Adrenal gland (tissue), 12 donors: ENCODE measurements around the gene DNAH8. TPM values are rescaled to one million over a fixed set of nuclear protein-coding genes. Genes with fewer than 3 reads are reported as not detected.

Source experiments
- DNase-seq, 7 donors: peaks; one replicate each; pipeline ENCODE4 v3.0.0-alpha.2; 2019 to 2020
- H3K27ac ChIP-seq, 5 donors: fragments of 200-600 bp; sonication (generic) in 4 of 5; 1 replicate in 3 of 5; 2 replicates in 2 of 5; pipeline versions ENCODE4 v1.5.1 to v1.8.0; 2016 to 2020; ENCODE audit warnings: mild to moderate bottlenecking in 1 of 5
- H3K27me3 ChIP-seq: fragments of 200-600 bp; 2 replicates; pipeline ENCODE4 v1.8.0; 2021
- H3K36me3 ChIP-seq, 2 donors: fragments of 200-600 bp; replicated peaks in 1 of 2; 1 replicate in 1 of 2; 2 replicates in 1 of 2; pipeline versions ENCODE4 v1.5.1 to v1.8.0; 2018 to 2022
- H3K4me1 ChIP-seq, 2 donors: fragments of 200-600 bp; replicated peaks in 1 of 2; 1 replicate in 1 of 2; 2 replicates in 1 of 2; pipeline versions ENCODE4 v1.5.1 to v1.8.0; 2018 to 2021
- H3K4me3 ChIP-seq, 4 donors: fragments of 200-600 bp; sonication (generic) in 3 of 4; one replicate each; pipeline ENCODE4 v1.5.1; 2016 to 2018
- H3K9me3 ChIP-seq, 3 donors: fragments of 200-600 bp; sonication (generic) in 1 of 3; replicated peaks in 1 of 3; 1 replicate in 2 of 3; 2 replicates in 1 of 3; pipeline versions ENCODE4 v1.5.1 to v1.8.0; 2016 to 2021
- CTCF ChIP-seq, 6 experiments: fragments of 450-650 bp in 4 of 6; fragments of 200-600 bp in 2 of 6; sonication (generic) in 1 of 6; IDR thresholded peaks; 1 replicate in 5 of 6; 2 replicates in 1 of 6; pipeline versions ENCODE4 v1.5.1 to v1.8.0; 2016 to 2021; ENCODE audit warnings: antibody characterized with exemption in 6 of 6, mild to moderate bottlenecking in 2 of 6, moderate library complexity in 1 of 6
- POLR2A ChIP-seq, 2 donors: fragments of 450-650 bp; IDR thresholded peaks; one replicate each; pipeline ENCODE4 v1.6.1; 2017; ENCODE audit warnings: antibody characterized with exemption in 2 of 2, mild to moderate bottlenecking in 2 of 2, moderate library complexity in 1 of 2
- WGBS, 4 donors: extraction: QIAGEN DNeasy Blood & Tissue Kit in 2 of 4; methylation state at CpG; one replicate each; pipeline versions ENCODE4 v1.1.5 to v1.1.7; 2013 to 2017; 5-methylcytosine and 5-hydroxymethylcytosine counted together
- intact Hi-C, 2 donors: fragments of 100-400 bp; cut with DNase I; formaldehyde crosslinking; loops; one replicate each; pipeline versions ENCODE4 v1.14.1 to v1.15.0; 2022 to 2023
- polyA plus RNA-seq, 3 donors: library from polyadenylated mRNA; stranded (reverse); fragments of 200-250 nt in 2 of 3; fragments of 350-450 nt in 1 of 3; fragmentation: Illumina TruSeq in 1 of 3; extraction: RNeasy Lipid Tissue Mini Kit (QIAGEN cat#74804) in 1 of 3; gene quantifications; one replicate each; pipeline ENCODE4 v1.2.3, GENCODE V29; 2013 to 2014
- total RNA-seq, 9 donors: library from RNA; depleted of rRNA in 4 of 9; stranded (reverse); fragments of >200 nt in 4 of 9; fragments of 120-200 nt in 1 of 9; fragmentation: NEBNext Ultra II Directional in 1 of 9; extraction: Animal tissue kit (Norgen Biotek cat#: 25700) in 1 of 9; gene quantifications; one replicate each; pipeline versions ENCODE4 v1.1.0 to v1.2.4, GENCODE V29; 2013 to 2023
- donor health status: healthy with polysubstance abuse.
- donor health status: Bipolar disorder and iron deficiency.
- donor health status: DM: yes; HTN: yes; CAD: no.
- donor health status: DM: no; HTN: no; CAD: no.
- donor health status: DM: no; HTN: no; CAD: no.
- donor health status: DM: yes; HTN: yes; CAD: no.

DNAH8 gene
- total and polyA plus RNA-seq, 12 donors = under 0.01 to 0.02 TPM; not detected in 10

DNA sequence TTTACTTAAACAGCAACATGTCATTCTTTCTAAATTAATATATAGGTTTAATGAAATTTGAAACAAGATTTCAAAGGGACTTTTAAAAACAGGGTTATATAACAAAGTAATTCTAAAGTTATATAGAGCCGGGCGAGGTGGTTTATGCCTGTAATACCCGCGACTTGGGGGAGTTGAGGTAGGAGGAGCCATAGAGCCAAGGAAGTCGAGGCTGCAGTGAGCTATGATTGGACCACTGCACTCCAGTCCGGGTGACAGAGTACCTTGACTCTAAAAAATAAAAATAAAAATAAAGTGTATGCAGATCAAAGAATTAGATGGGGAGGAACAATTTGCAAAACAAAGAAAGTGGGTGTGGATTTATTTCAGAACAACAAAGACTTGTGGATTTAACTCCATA is 182.4 kb downstream of the DNAH8 start:
- intact Hi-C loops = no loop called here
- Histone ChIP-seq H3K4me3 (no peak overlapping the region), H3K27ac (no peak overlapping the region), H3K36me3 (no peaks in the 10 kb centered on the region), H3K27me3 (no peaks in the 10 kb centered on the region), H3K4me1 (no peaks in the 10 kb centered on the region), H3K9me3 (no peaks in the 10 kb centered on the region)
- TF ChIP-seq CTCF (IDR thresholded peaks at IDR 0.05) (no peak), POLR2A (IDR thresholded peaks at IDR 0.05) (no peak)
- no peak for DNase-seq
- WGBS, 4 donors = 84 to 90% (median 85%) methylated on average over 6 of the region's 6 CpGs

DNA sequence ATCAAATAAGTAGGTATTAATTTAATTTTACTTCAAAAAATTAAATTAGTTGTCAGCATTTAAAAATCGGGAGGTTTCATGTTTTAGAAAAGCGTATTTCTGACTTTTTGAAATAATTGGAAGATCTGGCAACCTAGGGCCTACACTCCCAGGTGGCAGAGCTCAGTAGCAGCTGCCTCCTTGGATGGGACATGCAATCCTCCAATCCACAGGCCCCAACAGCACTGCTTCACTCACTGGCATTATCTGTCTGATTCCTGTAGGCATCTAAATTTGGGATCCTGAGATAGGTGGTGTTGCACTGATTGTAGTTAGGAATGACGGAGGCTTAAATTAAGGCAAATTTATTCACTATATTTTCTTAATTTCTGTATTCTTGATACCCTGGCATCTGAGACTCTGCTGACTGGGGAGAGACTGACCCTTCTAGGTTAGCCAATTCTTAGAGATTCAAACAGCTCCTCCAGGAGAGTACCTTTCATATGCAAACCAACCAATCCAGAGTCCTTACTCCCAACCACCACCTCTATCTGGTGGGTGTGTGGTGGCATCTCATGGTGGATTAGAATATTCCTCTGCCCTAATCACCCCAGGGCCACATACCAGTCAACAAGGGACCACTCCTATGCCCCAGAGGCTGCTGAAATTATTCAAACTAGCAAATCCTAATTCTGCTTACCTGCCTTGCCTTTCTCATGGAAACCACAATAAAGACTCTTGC is 186.9 kb downstream of the DNAH8 start:
- no peaks in the 10 kb centered on the region for H3K27me3 ChIP-seq
- intact Hi-C loops = no loop called here
- H3K27ac ChIP-seq = no peak overlapping the region
- no peaks in the 10 kb centered on the region for H3K4me1 ChIP-seq
- 93 to 96% (median 94%) methylated on average over 3 of the region's 3 CpGs for WGBS, 4 donors
- no peaks in the 10 kb centered on the region for H3K9me3 ChIP-seq
- no peak for DNase-seq
- no peak overlapping the region for H3K4me3 ChIP-seq
- no peak for TF ChIP-seq POLR2A (IDR thresholded peaks at IDR 0.05)
- no peak for TF ChIP-seq CTCF (IDR thresholded peaks at IDR 0.05)
- no peaks in the 10 kb centered on the region for H3K36me3 ChIP-seq

- intact Hi-C loops = no loop called here
- no peaks in the 10 kb centered on the region for H3K9me3 ChIP-seq
- DNase-seq = no peak
These were observed 191.5 kb downstream of the DNAH8 start for GRCh38 chr6:38906582-38906981.

DNA sequence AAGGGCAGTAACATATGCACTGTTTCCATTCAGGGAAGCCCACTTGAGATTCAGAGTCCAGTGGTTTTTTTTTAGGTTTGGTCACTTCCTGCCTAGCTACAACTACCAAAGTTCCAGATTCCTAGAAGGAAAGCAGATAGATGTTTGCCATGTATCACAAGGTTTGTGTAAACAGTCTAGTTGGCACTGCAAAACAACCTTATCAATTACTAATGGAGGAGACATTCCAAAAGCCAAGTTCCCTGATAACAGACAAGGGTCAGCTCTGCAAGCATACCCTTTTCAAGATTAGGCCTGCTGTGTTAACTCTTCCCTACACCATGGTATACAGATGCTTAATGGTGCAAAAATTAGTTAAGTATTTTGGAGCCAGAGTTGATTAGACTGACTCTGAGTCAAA is 192.2 kb downstream of the DNAH8 start:
- intact Hi-C loops = no loop called here
- no peaks in the 10 kb centered on the region for H3K36me3 ChIP-seq
- DNase-seq = no peak
- no peak overlapping the region for H3K4me3 ChIP-seq
- no peak for TF ChIP-seq CTCF (IDR thresholded peaks at IDR 0.05)
- no peak for TF ChIP-seq POLR2A (IDR thresholded peaks at IDR 0.05)
- H3K4me1 ChIP-seq = no peaks in the 10 kb centered on the region
- H3K27ac ChIP-seq = no peak overlapping the region
- no peaks in the 10 kb centered on the region for H3K27me3 ChIP-seq
- no peaks in the 10 kb centered on the region for H3K9me3 ChIP-seq

More at GRCh38 chr6:38906582-38906981, 191.5 kb downstream of the DNAH8 start:
- no peaks in the 10 kb centered on the region for H3K4me1 ChIP-seq
- H3K36me3 ChIP-seq = no peaks in the 10 kb centered on the region
- 75 to 91% (median 83%) methylated on average over 4 of the region's 4 CpGs for WGBS, 4 donors
- H3K4me3 ChIP-seq = no peak overlapping the region
- no peaks in the 10 kb centered on the region for H3K27me3 ChIP-seq
- H3K27ac ChIP-seq = no peak overlapping the region
- TF ChIP-seq POLR2A (IDR thresholded peaks at IDR 0.05) = no peak
- no peak for TF ChIP-seq CTCF (IDR thresholded peaks at IDR 0.05)
